GM21786 (cell line): ENCODE data around the gene MPG.
A peak's percentile ranks its signal among the peaks of the same experiment; 100 is the strongest.

Experiments
- ATAC-seq: cut with Tn5 transposase; IDR thresholded peaks from one replicate; pipeline ENCODE4 v1.9.1; 2021; ENCODE audit not compliant: unreplicated experiment

The MPG gene

DNA sequence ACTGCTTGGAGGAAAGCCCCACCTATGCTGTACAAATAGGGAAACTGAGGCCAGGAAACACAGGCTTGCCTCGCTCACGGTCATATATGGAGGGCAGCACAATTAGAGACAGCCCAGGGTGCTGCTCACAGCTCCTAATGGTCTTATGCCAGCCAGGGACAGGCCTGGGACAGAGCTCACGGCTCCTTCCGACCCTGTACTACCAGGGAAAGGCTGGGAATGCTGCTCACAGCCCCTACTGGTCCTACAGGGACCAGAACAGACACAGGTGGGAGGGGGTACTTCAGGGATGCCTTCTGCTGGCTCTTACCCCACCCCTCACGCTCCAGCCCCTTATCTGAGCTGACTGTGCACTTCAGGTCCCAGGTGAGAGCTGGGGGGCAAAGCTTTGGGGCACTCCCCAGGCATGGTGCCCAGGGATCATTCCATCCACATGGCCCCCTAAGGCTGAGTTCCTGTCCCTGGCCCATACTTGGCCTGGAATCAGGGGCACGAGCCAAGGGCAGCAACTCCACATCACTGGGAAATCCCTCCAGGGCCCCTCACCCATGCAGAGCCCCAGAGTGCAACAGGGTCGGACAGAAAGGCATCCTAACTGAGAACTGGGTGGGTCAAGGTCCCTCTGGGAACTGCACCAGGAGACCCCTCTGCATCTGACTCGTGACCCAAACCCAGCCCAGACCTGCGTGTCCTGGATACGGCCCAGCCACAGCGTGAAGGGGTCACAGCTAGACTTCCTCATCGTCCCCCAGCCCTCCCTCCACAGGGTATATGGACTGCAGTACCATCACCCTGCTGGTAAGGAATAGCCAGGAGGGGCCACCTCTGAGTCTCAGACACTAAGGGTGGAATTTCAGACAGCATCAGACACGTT is 11.5 kb upstream of the MPG start:
- ATAC-seq, result no peak

DNA sequence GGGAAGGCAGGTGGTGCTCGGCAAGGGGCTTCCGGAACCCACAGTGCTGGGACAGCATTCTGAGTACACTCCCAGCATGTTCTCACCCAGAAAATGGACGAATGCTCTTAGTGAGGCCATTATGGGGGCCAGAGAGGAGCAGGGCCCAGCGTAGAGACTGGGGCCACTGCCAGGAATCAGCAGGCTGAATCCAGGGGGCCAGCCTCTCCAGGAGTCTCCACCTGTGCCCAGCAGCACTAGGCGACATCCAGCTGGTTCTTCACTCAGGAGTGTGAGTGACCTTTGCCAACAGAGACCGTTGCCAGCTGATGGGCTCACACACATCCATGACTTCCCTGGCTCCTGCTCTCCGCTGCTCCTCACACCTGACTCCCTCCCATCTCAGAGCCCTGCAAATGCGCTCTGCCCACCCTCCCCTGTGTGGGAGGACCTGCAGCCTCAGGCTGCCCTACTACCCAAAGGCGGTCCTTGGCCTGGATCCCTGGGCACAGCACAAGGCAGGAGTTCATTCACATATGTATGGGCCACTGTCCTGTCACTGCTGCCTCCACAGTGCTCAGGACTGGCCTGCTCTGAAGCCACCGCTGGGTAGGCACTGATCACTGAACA is 10.7 kb upstream of the MPG start:
- no peak for ATAC-seq

DNA sequence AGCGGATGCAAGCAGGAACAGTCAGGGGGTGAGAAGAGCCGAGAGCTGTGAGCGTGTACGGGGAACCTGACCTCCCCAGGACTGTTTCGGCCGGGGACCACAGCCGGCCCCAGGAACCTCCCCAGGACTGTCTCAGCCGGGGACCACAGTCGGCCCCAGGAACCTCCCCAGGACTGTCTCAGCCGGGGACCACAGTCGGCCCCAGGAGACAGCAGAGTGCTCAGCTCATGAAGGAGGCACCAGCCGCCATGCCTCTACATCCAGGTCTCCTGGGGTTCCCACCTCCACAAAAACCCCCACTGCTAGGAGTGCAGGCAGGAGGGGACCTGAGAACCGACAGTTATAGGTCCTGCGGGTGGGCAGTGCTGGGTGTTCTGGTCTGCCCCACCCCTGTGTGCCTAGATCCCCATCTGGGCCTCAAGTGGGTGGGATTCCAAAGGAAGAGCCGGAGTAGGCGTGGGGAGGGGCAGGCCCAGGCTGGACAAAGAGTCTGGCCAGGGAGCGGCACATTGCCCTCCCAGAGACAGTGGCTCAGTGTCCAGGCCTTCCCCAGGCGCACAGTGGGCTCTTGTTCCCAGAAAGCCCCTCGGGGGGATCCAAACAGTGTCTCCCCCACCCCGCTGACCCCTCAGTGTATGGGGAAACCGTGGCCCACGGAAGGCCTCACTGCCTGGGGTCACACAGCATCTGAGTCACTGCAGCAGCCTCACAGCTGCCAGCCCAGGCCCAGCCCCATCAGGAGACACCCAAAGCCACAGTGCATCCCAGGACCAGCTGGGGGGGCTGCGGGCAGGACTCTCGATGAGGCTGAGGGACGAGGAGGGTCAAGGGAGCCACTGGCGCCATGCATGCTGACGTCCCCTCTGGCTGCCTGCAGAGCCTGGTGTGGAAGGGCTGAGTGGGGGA is 9.9 kb upstream of the MPG start:
- no peak for ATAC-seq

GRCh38 chr16:69181-69580 is 8.8 kb upstream of the MPG start:
- ATAC-seq, result no peak

DNA sequence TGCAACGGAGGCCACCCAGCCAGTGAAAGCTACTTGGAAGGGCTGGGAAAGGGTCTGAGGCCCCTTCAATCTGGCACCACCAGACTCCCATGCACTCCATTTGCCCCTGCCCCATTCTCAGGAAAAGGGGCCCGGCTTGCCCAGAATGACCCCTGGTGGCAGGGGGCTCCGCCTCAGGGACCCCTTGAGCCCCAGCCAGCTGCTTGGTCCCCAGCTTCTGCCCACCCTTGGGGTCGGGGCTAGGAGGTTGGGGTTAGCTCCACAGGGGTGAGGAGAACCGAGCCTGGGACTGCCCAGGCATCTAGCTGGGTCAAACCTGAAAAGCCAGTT is 6.8 kb upstream of the MPG start:
- ATAC-seq, result no peak

DNA sequence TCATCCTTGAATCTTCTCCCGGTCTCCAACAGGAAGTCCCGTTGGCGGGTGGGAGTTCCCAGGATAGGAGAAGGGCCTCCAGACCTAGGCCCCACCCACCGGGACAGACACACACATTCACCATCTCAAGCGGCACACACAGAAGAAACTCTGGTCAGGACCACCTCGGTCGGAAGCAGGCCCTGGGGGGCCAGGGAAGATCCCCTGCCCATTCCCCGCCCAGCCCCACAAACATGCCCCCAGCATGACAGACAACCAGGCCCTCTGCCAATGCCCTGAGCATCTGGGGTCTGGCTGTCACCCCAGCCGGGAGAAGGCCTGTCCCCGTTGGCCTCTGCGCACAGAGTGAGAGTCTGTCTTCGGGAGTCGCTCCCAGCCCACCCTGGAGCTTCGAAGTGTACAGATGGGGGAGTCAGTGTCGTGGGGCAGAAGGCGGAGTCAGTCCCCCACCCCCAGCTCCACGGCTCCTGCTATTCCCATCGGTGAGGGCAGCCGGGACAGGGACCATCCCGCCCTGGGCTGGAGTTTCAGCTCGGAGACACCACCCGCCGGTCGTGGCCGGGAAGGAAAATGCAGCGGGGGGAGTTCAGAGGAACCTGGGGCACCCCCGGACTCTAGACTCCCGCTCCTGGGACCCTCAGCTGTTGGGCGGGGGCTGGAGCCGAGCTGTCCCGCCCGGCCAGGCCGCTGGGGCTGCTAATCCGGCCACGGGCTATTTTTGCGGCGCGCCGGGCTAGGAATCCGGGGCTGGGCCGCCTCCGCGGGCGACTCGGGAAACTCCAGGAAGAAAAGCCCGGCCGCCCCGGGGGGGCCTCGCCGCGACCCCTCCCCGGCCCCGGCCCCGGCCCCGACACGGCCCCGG is 6.3 kb upstream of the MPG start:
- no peak for ATAC-seq

DNA sequence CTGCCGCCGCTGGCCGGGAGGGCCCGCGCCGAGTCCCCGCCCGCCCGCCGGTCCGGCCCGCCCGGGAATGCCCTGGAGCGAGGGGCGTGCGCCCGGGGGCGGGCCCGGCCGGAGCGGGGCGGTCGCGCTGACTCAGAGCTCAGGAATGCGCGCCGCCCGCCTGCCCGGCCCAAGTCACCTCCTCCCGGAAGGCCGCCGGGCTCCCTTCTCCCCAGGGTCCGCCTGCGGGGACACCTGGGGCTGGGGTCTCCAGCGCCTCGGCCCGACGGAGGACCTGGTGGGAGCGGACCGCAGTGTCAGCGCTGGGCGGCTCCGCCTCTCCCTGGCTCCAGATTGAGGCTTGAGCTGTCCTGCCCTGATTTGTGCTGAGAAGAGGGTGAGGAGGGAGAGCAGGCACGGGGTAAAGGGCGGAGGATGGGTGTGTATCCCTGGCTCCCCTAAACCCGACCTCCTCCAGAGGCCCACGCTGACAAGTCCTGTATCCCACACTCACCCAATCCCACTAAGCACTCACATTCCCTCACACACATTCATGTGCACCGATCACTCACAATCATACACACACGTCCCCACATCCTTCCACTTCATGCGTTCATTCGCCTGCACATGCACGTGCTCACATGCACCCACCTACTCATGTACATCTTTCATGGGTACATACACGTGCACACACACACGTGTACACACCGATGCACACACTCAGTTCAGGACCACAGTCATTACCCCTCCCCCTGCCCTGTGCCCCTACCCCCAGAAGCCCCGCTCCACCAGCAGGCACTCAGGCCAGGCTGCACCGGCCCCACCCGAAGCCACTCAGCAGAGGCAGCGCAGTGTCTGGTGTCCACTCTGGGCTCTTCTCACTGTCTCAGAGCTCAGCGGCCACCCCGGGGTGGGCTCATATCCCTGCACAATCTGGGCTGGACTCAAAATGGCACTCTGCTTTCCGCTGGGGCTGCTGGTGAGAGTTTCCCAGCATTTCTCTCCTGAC is 5.2 kb upstream of the MPG start, which contains the start of gene RHBDF1:
RHBDF1 (minus strand) TSS at position 71 of the 988 bp plus-strand sequence. CDS start 7,616 bp downstream, outside the sequence.
- no peak for ATAC-seq

GRCh38 chr16:74051-74746 is 3.8 kb upstream of the MPG start:
- no peak for ATAC-seq

- ATAC-seq, result no peak
Observed at GRCh38 chr16:74747-75334, 3.2 kb upstream of the MPG start.

DNA sequence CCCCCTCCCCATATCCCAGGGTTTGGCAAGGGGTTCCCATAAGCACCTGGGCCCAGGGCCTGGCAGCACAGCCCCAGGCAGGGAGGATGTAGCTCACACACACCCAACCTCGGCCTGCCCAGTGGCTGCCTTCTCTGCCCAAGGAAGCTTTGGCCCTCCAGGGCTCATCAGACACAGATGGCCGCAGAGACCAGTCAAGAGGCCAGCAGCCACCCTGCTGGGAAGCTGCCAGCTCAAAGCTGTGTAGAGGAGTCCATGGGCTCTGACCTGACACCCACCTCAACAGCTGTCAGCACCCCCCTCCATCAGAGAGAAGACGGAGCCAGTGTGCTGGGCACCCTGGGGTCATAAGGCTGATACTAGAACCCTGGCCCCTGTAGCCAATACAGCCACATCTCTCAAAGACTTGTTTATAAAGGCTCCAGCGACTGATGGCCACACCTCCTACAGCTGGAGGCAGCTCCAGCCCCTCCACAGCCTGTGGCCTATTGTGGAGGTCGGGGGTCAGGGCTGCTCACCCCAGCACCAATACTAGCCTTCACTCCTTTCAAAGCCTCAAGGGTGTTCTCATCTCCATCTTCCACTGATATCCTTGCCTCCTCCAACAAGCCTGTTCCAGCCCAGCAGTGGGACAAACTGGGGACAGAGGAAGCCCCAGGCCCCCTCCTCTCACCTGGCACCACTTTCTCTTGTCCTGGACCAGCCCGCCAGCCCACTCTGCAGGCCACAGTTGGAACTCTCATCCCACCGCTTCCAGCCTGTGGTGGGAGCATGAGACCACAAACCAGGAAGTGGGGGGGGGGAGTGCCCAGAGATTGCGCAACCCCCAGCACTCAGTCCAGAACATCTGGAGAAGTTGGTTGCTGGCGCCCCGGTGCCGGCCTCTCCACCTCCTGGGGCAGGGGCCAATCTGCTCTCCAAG is 2.2 kb upstream of the MPG start:
- ATAC-seq, result no peak

- ATAC-seq, result no peak
Observed at GRCh38 chr16:76535-77272, 1.3 kb upstream of the MPG start.

GRCh38 chr16:77273-77806 is 685 bp upstream of the MPG start:
- peak; percentile 16 for ATAC-seq

DNA sequence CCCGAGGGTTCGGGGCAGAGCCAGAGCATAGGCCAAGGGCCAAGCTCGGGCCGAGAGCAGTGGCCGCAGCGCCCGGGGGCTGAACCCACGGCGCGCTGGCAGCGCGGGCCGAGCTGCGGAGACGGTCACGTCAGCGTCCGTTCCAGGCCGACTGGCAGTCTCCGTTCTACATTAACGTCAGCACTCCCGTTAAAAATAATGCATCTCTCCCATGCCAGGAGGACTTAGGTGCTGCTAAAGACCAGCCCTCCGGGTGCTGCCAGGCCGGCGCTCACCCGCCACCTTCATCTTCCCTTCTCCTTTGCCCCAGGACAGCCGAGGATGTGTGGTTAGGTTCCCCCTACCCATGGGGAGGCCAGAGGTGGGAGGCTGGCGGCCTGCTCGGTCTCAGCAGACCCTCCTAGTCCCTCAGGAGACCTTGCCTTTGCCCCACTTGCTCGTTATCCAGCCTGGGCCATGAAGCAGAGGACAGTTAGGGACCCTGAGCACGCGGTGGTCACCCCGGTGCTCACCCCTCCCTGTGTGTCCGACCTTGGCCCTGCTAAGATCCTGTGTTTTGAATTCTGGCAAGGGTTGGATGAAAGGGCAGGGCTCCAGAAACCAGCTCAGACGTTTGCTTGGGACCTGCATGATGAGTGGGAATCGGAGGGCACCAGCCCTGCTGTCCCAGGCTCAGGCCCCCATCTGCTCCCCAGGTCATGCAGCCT is 572 bp downstream of the MPG start:
- ATAC-seq, result no peak

DNA sequence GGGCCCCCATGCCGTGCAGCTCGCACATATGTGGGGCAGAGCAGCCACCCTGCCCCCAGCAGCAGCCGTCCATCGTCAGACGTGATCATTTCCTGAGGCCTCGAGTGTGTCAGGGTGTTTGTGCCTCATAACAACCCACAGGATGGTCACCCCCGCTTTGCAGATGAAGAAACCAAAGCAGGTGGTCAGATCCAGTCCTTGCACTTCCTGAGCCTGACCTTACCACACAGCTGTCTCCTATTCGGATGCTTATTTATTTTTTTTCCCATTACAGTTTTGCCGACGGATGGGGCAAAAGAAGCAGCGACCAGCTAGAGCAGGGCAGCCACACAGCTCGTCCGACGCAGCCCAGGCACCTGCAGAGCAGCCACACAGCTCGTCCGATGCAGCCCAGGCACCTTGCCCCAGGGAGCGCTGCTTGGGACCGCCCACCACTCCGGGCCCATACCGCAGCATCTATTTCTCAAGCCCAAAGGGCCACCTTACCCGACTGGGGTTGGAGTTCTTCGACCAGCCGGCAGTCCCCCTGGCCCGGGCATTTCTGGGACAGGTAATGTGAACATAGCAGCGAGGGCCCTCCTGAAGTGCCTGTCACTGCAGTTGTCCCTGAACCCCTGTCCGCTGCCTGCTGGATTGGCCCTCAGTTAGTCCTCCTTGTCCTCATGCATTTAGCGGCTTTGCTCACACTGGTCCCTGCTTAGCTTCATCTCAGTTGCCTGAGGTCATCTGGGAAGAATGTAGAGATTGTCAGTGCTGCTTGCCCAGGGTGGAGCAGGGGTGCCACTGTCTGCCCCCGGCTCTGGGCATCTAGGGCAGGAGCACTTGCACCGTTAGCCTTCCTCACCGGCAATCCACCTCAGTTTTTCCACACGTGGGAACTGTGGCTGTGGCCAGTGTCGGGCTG is 1.4 kb downstream of the MPG start:
- no peak for ATAC-seq

- no peak for ATAC-seq
Observed at GRCh38 chr16:83060-83603, 5.1 kb downstream of the MPG start.
